ENCODE data around the gene CCDC194.

DNA sequence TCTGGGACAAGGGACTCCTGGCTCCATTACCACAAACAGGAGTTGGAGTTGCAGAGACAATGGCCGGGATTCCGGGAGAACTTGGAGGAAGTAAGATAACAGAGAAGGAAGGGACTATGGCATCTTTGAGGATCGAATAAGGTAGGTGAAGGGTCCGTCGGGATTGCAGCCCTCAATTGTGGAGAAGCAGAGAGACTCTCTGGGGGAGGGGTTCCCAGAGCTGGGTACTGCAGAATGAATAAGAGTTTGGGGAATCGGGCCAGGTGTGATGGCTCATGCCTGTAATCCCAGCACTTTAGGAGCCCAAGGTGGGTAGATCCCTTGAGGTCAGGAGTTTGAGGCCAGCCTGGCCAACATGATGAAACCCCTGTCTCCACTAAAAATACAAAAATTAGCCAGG is 7.6 kb upstream of the CCDC194 start:
- TF ChIP-seq, protein P1, sequence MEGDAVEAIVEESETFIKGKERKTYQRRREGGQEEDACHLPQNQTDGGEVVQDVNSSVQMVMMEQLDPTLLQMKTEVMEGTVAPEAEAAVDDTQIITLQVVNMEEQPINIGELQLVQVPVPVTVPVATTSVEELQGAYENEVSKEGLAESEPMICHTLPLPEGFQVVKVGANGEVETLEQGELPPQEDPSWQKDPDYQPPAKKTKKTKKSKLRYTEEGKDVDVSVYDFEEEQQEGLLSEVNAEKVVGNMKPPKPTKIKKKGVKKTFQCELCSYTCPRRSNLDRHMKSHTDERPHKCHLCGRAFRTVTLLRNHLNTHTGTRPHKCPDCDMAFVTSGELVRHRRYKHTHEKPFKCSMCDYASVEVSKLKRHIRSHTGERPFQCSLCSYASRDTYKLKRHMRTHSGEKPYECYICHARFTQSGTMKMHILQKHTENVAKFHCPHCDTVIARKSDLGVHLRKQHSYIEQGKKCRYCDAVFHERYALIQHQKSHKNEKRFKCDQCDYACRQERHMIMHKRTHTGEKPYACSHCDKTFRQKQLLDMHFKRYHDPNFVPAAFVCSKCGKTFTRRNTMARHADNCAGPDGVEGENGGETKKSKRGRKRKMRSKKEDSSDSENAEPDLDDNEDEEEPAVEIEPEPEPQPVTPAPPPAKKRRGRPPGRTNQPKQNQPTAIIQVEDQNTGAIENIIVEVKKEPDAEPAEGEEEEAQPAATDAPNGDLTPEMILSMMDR (IDR thresholded peaks at IDR 0.05): no peak
- no peak for TF ChIP-seq POLR2A (IDR thresholded peaks at IDR 0.05)
